ENCODE measurements around the gene PODN. TPM values are rescaled to one million over a fixed set of nuclear protein-coding genes. Genes with fewer than 3 reads are reported as not detected.

PODN gene
- total RNA-seq, 1 experiment from 2014 or later = 0.23 TPM

DNA sequence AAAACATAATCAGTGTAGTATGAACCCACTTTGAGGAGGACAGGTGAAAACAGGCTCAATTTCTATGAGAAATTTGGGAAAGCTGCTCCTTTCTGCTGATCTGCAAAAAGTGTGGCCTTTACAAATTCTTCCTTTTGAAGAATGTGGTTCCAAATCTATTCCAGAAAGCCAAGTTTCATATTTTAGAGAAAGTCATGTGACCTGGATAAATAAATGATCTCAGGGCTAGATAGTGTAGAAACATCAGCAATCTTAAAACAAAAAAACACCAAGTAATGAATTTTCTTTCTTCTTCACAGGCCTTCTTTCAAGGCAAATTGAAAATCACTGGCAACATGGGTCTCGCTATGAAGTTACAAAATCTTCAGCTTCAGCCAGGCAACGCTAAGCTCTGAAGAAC lies 11.7 kb upstream of the PODN start:
- Histone ChIP-seq H3K4me1 (ENCODE audit: control insufficient read depth, insufficient read depth, low read length) (peaks cover 17% of the 10 kb centered on the region), H3K4me3 (ENCODE audit: low read depth in 2 of 2, low read length in 2 of 2) (no peak overlapping the region), H3K9me3 (ENCODE audit: control insufficient read depth, insufficient read depth, low read depth, low read length) (no peaks in the 10 kb centered on the region), H3K27me3 (ENCODE audit: control insufficient read depth, insufficient read depth, low read length) (no peaks in the 10 kb centered on the region), H3K27ac (ENCODE audit: low read length) (no peak overlapping the region), H3K36me3 (ENCODE audit: control insufficient read depth, insufficient read depth, low read length) (peaks cover 5% of the 10 kb centered on the region)
- TF ChIP-seq TCF7L2 (IDR thresholded peaks at IDR 0.05; ENCODE audit: low read depth, low read length) = no peak
- no peak for TF ChIP-seq POLR2AphosphoS5 (IDR thresholded peaks at IDR 0.05; ENCODE audit: low read depth, low read length)
- TF ChIP-seq, protein P1, sequence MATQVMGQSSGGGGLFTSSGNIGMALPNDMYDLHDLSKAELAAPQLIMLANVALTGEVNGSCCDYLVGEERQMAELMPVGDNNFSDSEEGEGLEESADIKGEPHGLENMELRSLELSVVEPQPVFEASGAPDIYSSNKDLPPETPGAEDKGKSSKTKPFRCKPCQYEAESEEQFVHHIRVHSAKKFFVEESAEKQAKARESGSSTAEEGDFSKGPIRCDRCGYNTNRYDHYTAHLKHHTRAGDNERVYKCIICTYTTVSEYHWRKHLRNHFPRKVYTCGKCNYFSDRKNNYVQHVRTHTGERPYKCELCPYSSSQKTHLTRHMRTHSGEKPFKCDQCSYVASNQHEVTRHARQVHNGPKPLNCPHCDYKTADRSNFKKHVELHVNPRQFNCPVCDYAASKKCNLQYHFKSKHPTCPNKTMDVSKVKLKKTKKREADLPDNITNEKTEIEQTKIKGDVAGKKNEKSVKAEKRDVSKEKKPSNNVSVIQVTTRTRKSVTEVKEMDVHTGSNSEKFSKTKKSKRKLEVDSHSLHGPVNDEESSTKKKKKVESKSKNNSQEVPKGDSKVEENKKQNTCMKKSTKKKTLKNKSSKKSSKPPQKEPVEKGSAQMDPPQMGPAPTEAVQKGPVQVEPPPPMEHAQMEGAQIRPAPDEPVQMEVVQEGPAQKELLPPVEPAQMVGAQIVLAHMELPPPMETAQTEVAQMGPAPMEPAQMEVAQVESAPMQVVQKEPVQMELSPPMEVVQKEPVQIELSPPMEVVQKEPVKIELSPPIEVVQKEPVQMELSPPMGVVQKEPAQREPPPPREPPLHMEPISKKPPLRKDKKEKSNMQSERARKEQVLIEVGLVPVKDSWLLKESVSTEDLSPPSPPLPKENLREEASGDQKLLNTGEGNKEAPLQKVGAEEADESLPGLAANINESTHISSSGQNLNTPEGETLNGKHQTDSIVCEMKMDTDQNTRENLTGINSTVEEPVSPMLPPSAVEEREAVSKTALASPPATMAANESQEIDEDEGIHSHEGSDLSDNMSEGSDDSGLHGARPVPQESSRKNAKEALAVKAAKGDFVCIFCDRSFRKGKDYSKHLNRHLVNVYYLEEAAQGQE (IDR thresholded peaks at IDR 0.05; ENCODE audit: insufficient read depth in 1 of 2, low read depth in 2 of 2, low read length in 1 of 2) = no peak
- no peak for TF ChIP-seq SIN3A (IDR thresholded peaks at IDR 0.05; ENCODE audit: borderline replicate concordance, insufficient read depth, low read depth, low read length)
- TF ChIP-seq, protein P2, sequence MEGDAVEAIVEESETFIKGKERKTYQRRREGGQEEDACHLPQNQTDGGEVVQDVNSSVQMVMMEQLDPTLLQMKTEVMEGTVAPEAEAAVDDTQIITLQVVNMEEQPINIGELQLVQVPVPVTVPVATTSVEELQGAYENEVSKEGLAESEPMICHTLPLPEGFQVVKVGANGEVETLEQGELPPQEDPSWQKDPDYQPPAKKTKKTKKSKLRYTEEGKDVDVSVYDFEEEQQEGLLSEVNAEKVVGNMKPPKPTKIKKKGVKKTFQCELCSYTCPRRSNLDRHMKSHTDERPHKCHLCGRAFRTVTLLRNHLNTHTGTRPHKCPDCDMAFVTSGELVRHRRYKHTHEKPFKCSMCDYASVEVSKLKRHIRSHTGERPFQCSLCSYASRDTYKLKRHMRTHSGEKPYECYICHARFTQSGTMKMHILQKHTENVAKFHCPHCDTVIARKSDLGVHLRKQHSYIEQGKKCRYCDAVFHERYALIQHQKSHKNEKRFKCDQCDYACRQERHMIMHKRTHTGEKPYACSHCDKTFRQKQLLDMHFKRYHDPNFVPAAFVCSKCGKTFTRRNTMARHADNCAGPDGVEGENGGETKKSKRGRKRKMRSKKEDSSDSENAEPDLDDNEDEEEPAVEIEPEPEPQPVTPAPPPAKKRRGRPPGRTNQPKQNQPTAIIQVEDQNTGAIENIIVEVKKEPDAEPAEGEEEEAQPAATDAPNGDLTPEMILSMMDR (IDR thresholded peaks at IDR 0.05) = no peak
- ATAC-seq (no peak), DNase-seq (ENCODE audit: low read depth, low spot score) (no peak)
- no TSS peak for BruUV-seq (replicated peaks)
- intact Hi-C loops (cut with micrococcal nuclease; ENCODE audit: unreplicated experiment) = no loop called here
- ChIA-PET CTCF (no interaction called here), POLR2A (interaction anchor here (0.6 kb wide), 1 partner anchor 120 kb away, joined by 4 read pairs; no protein-coding TSS in a partner anchor)
- in situ Hi-C loops (cut with HindIII; ENCODE audit: low pct_unique_long_range_greater_than_20kb, low sequenced_read_pairs) = no loop called here

DNA sequence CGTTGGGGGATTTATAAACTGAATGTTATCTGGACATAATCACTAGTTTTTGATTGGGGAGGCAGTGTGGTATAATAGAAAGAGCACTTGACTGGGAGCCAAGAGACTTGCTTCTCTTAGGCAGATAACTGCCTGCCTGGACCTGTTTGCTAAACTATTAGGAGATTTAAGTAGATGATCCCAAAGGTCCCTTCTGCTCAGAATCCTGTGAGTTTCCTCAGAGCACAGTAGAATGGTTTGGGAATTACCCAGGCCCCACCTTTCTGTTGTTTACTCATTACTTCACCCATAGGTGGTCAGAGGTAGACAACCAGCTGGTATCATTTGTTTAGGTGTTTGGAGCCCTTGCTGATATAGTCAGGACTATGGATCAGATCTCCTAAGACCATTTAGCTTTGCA lies 10.3 kb upstream of the PODN start:
- Histone ChIP-seq H3K27me3 (ENCODE audit: control insufficient read depth, insufficient read depth, low read length) (no peaks in the 10 kb centered on the region), H3K27ac (ENCODE audit: low read length) (no peak overlapping the region), H3K4me1 (ENCODE audit: control insufficient read depth, insufficient read depth, low read length) (peaks cover 17% of the 10 kb centered on the region), H3K36me3 (ENCODE audit: control insufficient read depth, insufficient read depth, low read length) (peaks cover 5% of the 10 kb centered on the region), H3K4me3 (ENCODE audit: low read depth in 2 of 2, low read length in 2 of 2) (no peak overlapping the region), H3K9me3 (ENCODE audit: control insufficient read depth, insufficient read depth, low read depth, low read length) (no peaks in the 10 kb centered on the region)
- DNase-seq (ENCODE audit: low read depth, low spot score) = no peak
- ChIA-PET POLR2A (interaction anchor here (0.5 kb wide), 1 partner anchor 192 kb away, joined by 3 read pairs; no protein-coding TSS in a partner anchor), CTCF (no interaction called here)
- no TSS peak for BruUV-seq (replicated peaks)
- in situ Hi-C loops (cut with HindIII; ENCODE audit: low pct_unique_long_range_greater_than_20kb, low sequenced_read_pairs) = no loop called here
- TF ChIP-seq POLR2AphosphoS5 (IDR thresholded peaks at IDR 0.05; ENCODE audit: low read depth, low read length) = no peak
- TF ChIP-seq TCF7L2 (IDR thresholded peaks at IDR 0.05; ENCODE audit: low read depth, low read length) = no peak
- ATAC-seq = no peak
- intact Hi-C loops (cut with micrococcal nuclease; ENCODE audit: unreplicated experiment) = no loop called here

DNA sequence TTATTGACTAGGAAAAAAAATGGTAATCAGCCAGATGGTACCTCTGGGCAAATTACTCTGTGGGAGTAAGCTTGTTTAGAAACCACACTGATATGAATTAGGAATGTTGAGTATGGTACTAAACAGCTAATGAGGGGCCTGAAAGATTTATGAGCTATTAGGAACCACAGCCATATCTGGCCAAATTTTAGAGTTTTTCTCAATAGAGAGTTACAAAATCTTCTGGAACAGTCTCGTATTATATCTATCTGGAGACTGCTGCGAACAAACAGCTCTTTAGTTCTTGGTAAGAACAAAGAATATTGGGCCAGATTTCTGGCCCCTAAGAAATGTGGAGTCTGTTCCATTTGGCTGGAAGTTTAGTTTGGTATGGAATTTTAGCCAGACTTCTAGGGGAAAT lies 4.9 kb upstream of the PODN start:
- no peak for DNase-seq (ENCODE audit: low read depth, low spot score)
- H3K27me3 ChIP-seq (ENCODE audit: control insufficient read depth, insufficient read depth, low read length) = no peaks in the 10 kb centered on the region; the same call in 1 of the 2 replicates
- H3K4me3 ChIP-seq (ENCODE audit: low read depth in 2 of 2, low read length in 2 of 2) = no peak overlapping the region
- intact Hi-C loops (cut with micrococcal nuclease; ENCODE audit: unreplicated experiment) = no loop called here
- no peaks in the 10 kb centered on the region for H3K36me3 ChIP-seq (ENCODE audit: control insufficient read depth, insufficient read depth, low read length)
- no peaks in the 10 kb centered on the region for H3K4me1 ChIP-seq (ENCODE audit: control insufficient read depth, insufficient read depth, low read length)
- TF ChIP-seq, protein P1 (IDR thresholded peaks at IDR 0.05; ENCODE audit: insufficient read depth in 1 of 2, low read depth in 2 of 2, low read length in 1 of 2) = no peak
- TF ChIP-seq TCF7L2 (IDR thresholded peaks at IDR 0.05; ENCODE audit: low read depth, low read length) (no peak), POLR2AphosphoS5 (IDR thresholded peaks at IDR 0.05; ENCODE audit: low read depth, low read length) (no peak), SIN3A (IDR thresholded peaks at IDR 0.05; ENCODE audit: borderline replicate concordance, insufficient read depth, low read depth, low read length) (no peak)
- TF ChIP-seq, protein P2 (IDR thresholded peaks at IDR 0.05) = no peak
- CTCF ChIA-PET = no interaction called here
- no peak for ATAC-seq
- no TSS peak for BruUV-seq (replicated peaks)
- H3K27ac ChIP-seq (ENCODE audit: low read length) = no peak overlapping the region
- in situ Hi-C loops (cut with HindIII; ENCODE audit: low pct_unique_long_range_greater_than_20kb, low sequenced_read_pairs) = no loop called here
- POLR2A ChIA-PET = no interaction called here
- H3K9me3 ChIP-seq (ENCODE audit: control insufficient read depth, insufficient read depth, low read depth, low read length) = no peaks in the 10 kb centered on the region

Measured in Panc1 (cell line).